AML-193 (cell line): ENCODE data around the gene GNB1.

Source experiments
- DNase-seq, 2 experiments: peaks; one replicate each; lab custom pipeline; 2025; lab: John Stamatoyannopoulos, UW

The GNB1 gene

DNA sequence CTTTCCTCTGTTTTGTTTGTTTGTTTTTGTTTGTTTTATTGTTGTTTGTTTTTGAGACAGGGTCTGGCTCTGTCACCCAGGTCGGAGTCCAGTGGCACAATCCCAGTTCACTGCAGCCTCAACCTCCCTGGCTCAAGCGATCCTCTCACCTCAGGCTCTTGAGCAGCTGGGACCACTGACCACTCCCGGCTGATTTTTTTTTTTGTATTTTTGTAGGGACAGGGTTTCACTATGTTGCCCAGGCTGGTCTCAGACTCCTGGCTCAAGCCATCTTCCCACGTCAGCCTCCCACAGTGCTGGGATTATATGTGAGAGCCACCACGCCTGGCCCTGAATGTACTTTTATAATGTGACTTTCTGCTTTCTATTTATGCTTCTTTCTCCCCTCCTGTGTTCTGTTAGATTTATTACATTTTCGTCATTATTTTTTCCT, 19.2 kb upstream of the GNB1 start:
- DNase-seq, result no peak

DNA sequence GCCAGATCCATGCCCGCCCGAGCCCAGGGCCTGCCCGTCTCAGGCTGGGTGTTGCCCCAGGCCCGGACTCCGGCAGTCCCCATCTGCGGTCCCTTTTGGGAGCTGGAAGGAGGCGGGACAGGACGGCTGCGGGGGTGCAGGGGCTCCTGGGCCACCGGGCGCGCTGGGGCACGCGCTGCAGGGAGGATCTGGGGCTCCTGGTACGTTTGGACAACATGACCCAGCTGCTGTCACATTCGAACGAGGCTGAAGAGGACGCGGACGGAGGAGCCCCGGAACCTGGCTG, 17.6 kb upstream of the GNB1 start:
- DNase-seq, result no peak

GRCh38 chr1:1907098-1907736, 16.3 kb upstream of the GNB1 start:
- no peak for DNase-seq

DNA sequence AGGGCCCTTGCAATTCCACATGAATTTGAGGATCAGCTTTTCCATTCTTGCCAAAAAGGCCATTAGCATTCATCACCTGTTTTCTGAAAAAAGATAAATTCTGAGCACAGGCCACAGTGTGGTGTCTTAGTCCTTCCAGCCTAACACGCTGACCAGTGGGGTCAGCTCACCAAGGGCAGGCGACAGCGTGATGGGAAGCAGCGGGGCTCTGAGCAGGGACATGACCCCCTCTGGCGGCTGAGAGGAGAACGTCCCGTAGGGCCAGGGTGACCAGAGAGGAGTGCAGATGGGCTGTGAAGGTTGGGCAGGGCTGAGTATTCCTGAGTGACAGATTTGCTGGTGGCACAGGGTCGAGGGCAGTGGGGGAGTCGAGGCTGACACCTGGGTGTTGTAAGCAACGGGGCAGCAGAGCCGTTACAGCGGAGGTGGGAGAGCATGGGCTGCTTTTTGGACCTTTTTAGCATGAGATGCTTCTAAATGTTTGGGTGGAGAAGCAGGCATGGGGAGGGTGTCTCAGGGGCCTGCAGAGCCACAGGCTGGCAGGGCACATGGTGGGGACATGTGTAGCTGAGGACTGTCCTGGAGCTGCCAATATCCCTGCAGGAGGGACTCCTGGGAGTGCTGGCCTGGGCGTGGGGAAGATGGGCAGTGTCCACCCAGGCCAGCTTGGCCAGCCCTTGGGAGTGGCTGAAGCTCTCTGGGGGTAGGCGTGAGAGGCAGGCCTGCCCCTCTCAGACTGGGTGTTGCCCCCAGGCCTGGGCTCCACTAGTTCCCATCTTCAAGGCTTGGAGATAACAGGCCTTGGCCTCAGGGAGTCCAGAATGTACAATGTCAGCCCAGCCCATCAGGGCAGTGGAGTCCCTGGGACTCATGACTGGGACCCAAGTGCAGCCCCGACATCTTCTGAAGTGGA, 15.6 kb upstream of the GNB1 start:
- peak; percentile 73 to 78 for DNase-seq

DNA sequence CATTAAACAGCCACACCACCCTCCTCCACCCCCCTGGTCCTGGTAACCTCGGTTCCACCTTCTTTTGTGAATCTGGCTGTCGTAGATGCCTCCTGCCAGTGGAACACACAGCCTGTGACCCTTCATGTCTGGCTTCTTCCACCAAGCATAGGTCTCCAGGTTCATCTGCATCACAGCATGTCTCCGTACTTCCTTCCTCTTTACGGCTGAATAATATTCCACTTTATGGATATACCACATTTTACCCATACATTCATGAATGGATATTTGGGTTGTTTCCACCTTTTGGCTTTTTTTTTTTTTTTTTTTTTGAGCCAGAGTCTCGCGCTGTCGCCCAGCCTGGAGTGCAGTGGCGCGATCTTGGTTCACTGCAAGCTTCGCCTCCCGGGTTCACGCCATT, 12.3 kb upstream of the GNB1 start:
- no peak for DNase-seq

- no peak for DNase-seq
These were observed 10.9 kb upstream of the GNB1 start for GRCh38 chr1:1901641-1902294.

GRCh38 chr1:1900883-1901640, 10.2 kb upstream of the GNB1 start:
- no peak for DNase-seq

- DNase-seq, result no peak
These were observed 9.1 kb upstream of the GNB1 start for GRCh38 chr1:1899967-1900327.

- peak in 1 of 2 experiments; percentile 12 for DNase-seq
These were observed 8.5 kb upstream of the GNB1 start for GRCh38 chr1:1899266-1899966.

- DNase-seq, result no peak
These were observed 7.5 kb upstream of the GNB1 start for GRCh38 chr1:1898246-1898933.

GRCh38 chr1:1895456-1896336, 4.8 kb upstream of the GNB1 start:
- DNase-seq, result no peak

- no peak for DNase-seq
These were observed 4.2 kb upstream of the GNB1 start for GRCh38 chr1:1895060-1895418.

GRCh38 chr1:1894354-1895059, 3.6 kb upstream of the GNB1 start:
- no peak for DNase-seq

GRCh38 chr1:1893997-1894353, 3.1 kb upstream of the GNB1 start:
- no peak for DNase-seq

DNA sequence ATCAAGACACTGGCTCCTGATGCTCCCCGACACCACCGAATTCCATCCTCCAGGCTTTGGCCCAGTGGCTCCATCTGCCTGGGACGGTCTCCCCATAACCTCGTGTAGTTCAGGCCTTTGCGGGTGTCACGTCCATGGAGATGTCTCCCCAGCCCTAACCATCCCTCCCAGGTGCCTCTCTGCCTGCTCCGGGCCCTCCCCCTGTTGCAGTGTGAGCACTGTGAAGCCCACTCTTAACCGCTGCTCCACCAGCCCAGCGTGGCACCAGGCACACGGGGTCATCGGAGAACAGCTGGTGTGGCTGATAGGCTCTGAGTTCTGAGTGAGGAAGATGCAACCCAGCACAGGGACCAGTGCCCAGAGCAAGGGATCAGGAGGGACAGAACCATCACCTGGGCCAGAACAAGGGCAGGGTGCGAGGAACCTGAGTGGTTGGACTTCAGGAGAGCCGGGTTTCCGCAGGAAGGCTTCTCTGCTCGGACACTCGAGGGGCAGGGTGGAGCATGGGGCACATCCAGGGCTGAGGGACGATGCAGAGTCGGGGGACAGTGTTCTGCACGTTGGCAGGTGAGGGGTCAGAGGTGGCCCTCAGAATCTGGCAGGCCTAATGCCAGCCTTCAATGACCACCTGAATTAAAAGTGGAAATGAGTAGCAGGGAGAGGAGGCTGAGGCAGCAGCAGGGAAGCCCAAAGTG, 2.6 kb upstream of the GNB1 start:
- DNase-seq, result no peak

GRCh38 chr1:1892763-1893120, 1.9 kb upstream of the GNB1 start:
- no peak for DNase-seq

DNA sequence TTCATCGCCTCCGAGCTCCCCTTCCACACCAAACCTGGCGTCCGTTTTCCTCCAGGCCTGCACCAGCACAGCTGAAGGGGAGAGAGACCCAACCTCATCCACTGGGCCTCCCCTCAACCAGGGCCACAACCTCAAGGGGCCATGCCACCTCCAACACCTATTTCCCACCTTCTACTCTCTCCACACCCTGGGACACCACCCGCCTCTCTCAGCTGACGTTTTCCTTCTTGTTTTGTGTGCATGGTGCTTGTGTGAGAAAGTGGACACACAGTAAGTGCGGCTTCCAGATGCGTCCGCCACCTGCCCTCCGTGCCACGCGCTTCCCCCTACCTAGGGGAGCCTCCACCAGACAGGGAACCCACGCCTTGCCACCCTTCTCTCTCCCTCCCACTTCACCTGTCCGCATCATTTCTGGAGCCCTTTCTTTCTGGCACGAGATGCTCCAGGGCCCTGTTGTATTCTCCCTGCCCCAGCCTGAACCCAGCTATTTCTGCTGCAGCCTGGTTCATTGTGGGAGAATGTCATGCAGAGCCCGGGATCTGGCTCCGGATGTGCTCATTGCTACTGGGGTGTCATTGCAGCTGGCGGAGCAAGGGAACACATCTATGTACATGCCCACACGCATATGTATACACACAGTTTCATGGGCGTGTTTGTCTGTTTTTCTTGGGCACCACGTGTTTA, 1.3 kb upstream of the GNB1 start:
- no peak for DNase-seq

DNA sequence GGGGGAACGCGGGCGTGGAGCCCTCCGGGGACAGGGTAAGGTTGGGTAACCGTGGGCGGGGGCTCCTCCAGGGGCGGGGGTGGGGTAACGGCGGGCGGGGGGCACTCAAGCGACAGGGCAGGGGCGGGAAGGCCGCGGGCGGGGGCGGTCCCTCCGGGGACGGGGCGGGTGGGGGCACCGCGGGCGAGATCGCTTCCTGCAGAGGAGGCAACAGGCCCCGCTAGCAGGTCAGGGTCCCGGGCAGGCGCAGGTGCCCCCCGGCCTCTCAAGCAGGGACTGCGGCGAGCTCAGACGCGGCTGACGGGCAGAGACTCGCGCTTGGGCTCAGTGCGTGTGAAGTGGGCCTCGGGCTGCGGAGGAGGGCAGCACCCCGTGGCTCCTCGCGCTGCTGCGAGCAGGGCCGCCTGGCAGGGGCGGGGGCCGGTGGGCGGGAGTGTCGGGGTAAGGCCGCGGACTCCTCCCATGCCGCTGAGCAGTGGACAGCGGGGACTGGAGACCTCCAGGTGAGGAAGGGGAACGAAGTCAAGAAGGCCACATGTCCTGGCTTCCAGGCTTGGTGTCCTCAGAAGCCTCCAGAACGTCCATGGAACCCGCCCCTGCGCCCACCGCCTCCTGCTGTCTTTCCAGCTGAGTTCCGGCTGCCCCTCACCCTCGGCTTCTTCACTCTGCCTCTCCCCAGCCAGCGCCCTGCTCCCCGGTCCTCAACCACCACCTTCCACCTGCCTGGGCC, 627 bp upstream of the GNB1 start:
- peak; percentile 17 to 21 for DNase-seq
